ENCODE data around the gene GARS1.

GARS1 gene

GRCh38 chr7:30604901-30605300 is 10.2 kb downstream of the GARS1 start:
- POLR2A ChIA-PET = no interaction called here
- no peaks in the 10 kb centered on the region for H3K9me3 ChIP-seq (ENCODE audit: control insufficient read depth, insufficient read depth, low read depth, low read length)
- H3K4me3 ChIP-seq (ENCODE audit: low read depth, low read length) = no peak overlapping the region
- TF ChIP-seq ZNF521 (tag by site-specific recombination; IDR thresholded peaks at IDR 0.05) = no peak
- TF ChIP-seq CTCF (tag by site-specific recombination; IDR thresholded peaks at IDR 0.05) = no peak
- CTCF ChIA-PET = interaction anchor here (0.7 to 1.5 kb wide), 2 partner anchors 23 to 135 kb away, joined by 3 to 4 read pairs; no protein-coding TSS in a partner anchor
- H3K36me3 ChIP-seq (ENCODE audit: control insufficient read depth in 2 of 2, insufficient read depth in 1 of 2, low read length in 2 of 2) = peaks cover 56 to 85% of the 10 kb centered on the region in 2 experiments
- H3K27ac ChIP-seq (ENCODE audit: extremely low read depth, low read depth, low read length) = no peak overlapping the region
- H3K4me1 ChIP-seq (ENCODE audit: control insufficient read depth, insufficient read depth, low read length) = no peaks in the 10 kb centered on the region

DNA sequence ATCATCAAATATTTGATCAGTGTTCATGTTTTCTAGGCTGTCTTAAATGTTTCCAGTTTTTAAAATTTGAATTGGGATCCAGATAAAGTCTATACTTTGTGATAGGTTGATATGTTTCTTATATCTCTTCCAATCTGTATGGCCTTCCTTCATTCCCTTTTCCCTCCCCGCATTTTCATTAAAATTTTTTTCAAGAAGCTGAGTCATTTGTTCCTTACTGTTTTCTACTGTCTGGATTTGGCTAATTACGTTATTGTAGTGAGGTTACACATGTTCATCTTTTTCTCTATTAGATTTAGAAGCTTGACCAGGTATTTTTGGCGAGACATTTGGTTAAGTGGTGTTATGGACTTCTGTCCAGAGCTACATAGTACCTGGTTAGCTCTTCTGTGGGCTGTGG is 11.2 kb downstream of the GARS1 start:
- POLR2A ChIA-PET = no interaction called here
- Histone ChIP-seq H3K4me3 (ENCODE audit: low read depth, low read length) (no peak overlapping the region), H3K36me3 (ENCODE audit: control insufficient read depth in 2 of 2, insufficient read depth in 1 of 2, low read length in 2 of 2) (peaks cover 54 to 82% of the 10 kb centered on the region in 2 experiments), H3K4me1 (ENCODE audit: control insufficient read depth, insufficient read depth, low read length) (no peaks in the 10 kb centered on the region), H3K9me3 (ENCODE audit: control insufficient read depth, insufficient read depth, low read depth, low read length) (no peaks in the 10 kb centered on the region), H3K27ac (ENCODE audit: extremely low read depth, low read depth, low read length) (no peak overlapping the region)
- CTCF ChIA-PET = interaction anchor here (1.5 kb wide), 1 partner anchor 135 kb away, joined by 4 read pairs; no protein-coding TSS in a partner anchor
- no peak for TF ChIP-seq ZNF514 (tag by site-specific recombination; IDR thresholded peaks at IDR 0.05)
- TF ChIP-seq KLF9 (tag by site-specific recombination; IDR thresholded peaks at IDR 0.05; ENCODE audit: low read depth) = no peak
- TF ChIP-seq YY2 (tag by site-specific recombination; IDR thresholded peaks at IDR 0.05) = no peak
- TF ChIP-seq ZNF274 (IDR thresholded peaks at IDR 0.05; ENCODE audit: low read length) = no peak
- no peak for TF ChIP-seq ZNF274 (tag by site-specific recombination; IDR thresholded peaks at IDR 0.05; ENCODE audit: borderline replicate concordance)

GRCh38 chr7:30612658-30613265 is 18.1 kb downstream of the GARS1 start:
- no peak overlapping the region for H3K27ac ChIP-seq (ENCODE audit: extremely low read depth, low read depth, low read length)
- ChIA-PET CTCF (interaction anchor here (0.6 to 1.5 kb wide), 3 partner anchors 31 to 127 kb away, joined by 3 to 4 read pairs (median 3); no protein-coding TSS in a partner anchor), POLR2A (interaction anchor here (1.4 kb wide), 1 partner anchor 19 kb away, joined by 3 read pairs; no protein-coding TSS in a partner anchor)
- peaks cover 35 to 73% of the 10 kb centered on the region in 2 experiments for H3K36me3 ChIP-seq (ENCODE audit: control insufficient read depth in 2 of 2, insufficient read depth in 1 of 2, low read length in 2 of 2)
- no peak overlapping the region for H3K4me3 ChIP-seq (ENCODE audit: low read depth, low read length)
- H3K4me1 ChIP-seq (ENCODE audit: control insufficient read depth, insufficient read depth, low read length) = no peaks in the 10 kb centered on the region
- H3K9me3 ChIP-seq (ENCODE audit: control insufficient read depth, insufficient read depth, low read depth, low read length) = no peaks in the 10 kb centered on the region
- no peak for TF ChIP-seq ZFP41 (tag by site-specific recombination; IDR thresholded peaks at IDR 0.05; ENCODE audit: borderline replicate concordance)
- TF ChIP-seq ZNF623 (tag by site-specific recombination; IDR thresholded peaks at IDR 0.05) = no peak
- TF ChIP-seq OVOL3 (tag by site-specific recombination; IDR thresholded peaks at IDR 0.05) = no peak
- no peak for TF ChIP-seq ZNF473 (tag by site-specific recombination; IDR thresholded peaks at IDR 0.05)
- no peak for TF ChIP-seq ZIC2 (tag by site-specific recombination; IDR thresholded peaks at IDR 0.05)
- no peak for TF ChIP-seq SP2 (tag by site-specific recombination; IDR thresholded peaks at IDR 0.05)
- TF ChIP-seq MEIS1 (CRISPR knock-in tag; IDR thresholded peaks at IDR 0.05; ENCODE audit: borderline replicate concordance) = no peak
- no peak for TF ChIP-seq ZFP69B (tag by site-specific recombination; IDR thresholded peaks at IDR 0.05)
- TF ChIP-seq ZFP3 (tag by site-specific recombination; IDR thresholded peaks at IDR 0.05; ENCODE audit: low read depth) = no peak
- no peak for TF ChIP-seq ZNF266 (tag by site-specific recombination; IDR thresholded peaks at IDR 0.05; ENCODE audit: low read depth)
- TF ChIP-seq ZNF785 (tag by site-specific recombination; IDR thresholded peaks at IDR 0.05) = no peak
- no peak for TF ChIP-seq ZNF747 (tag by site-specific recombination; IDR thresholded peaks at IDR 0.05)
- TF ChIP-seq ZEB2 (tag by site-specific recombination; IDR thresholded peaks at IDR 0.05) = no peak
- no peak for TF ChIP-seq ZNF449 (tag by site-specific recombination; IDR thresholded peaks at IDR 0.05)
- TF ChIP-seq ZNF426 (tag by site-specific recombination; IDR thresholded peaks at IDR 0.05) = no peak
- no peak for TF ChIP-seq ZNF10 (tag by site-specific recombination; IDR thresholded peaks at IDR 0.05)
- TF ChIP-seq GLIS2 (tag by site-specific recombination; IDR thresholded peaks at IDR 0.05) = no peak
- no peak for TF ChIP-seq ZNF341 (tag by site-specific recombination; IDR thresholded peaks at IDR 0.05; ENCODE audit: low read depth)
- no peak for TF ChIP-seq TSHZ1 (tag by site-specific recombination; IDR thresholded peaks at IDR 0.05; ENCODE audit: borderline replicate concordance)
